ENCODE measurements around the gene BTBD8.

Gene BTBD8

DNA sequence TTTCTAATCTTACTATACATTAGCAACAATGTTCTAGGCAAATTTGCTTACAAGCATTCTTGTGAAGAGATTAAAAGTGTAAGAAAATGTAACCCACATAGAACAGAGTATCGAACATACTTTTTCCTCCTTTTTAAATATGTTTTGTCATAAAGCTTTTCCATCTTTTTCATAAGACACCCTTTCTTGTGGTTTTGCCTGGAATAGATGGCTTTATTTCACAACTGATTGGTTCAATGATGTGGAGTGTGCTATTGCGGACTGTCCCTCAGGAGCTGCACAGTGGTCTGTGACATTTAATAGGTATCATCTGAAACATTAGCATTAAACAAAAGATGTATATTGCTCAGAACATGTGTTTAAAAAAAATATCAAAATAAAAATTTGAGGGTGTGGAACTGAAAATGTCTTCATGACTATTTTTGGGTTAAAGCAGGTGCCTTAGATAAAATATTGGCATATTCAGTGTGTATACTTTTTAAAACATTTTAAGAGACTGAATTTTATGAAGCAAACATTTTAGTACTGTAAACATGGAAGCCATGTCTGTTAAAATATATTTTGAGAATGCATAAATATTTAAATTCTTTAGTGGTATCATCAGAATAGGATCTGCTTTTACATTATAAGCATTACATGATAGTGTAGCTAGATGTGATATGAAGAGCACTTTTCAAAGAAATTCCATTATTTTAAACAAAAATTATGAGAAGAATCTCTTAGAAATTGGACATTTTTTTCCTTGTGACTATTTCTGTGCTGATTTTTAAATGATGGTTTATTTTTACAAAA lies 89.3 kb downstream of the BTBD8 start:
- Histone ChIP-seq H3K27me3 (ENCODE audit: insufficient read depth, low read length) (no peaks in the 10 kb centered on the region), H3K9me3 (ENCODE audit: low read length) (no peaks in the 10 kb centered on the region), H3K4me1 (ENCODE audit: insufficient read depth, low read length) (peaks cover 11% of the 10 kb centered on the region), H3K36me3 (ENCODE audit: insufficient read depth, low read length) (no peaks in the 10 kb centered on the region), H2AFZ (ENCODE audit: low read depth, low read length) (no peak overlapping the region), H3K4me3 (ENCODE audit: low read length) (peak overlapping the region; percentile 31)

DNA sequence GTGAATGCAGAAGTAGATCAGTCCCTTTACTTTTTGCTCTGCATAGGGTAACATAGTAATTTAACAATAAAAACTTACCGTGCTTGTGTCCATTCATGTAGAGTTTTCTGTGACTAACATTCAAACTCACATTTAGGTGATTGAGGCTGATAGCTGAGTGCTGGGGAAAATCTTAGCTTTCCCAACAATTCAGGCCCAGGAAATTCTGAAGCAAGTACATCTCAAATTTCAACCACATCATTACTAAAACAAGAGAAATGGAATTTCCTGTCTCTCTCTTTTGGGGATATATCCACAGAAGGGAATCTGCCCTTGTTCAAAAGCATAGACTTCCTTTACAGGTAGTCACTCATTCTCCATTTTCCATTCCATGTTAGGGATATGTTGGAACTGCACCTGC lies 104.5 kb downstream of the BTBD8 start:
- no peaks in the 10 kb centered on the region for H3K9me3 ChIP-seq (ENCODE audit: low read length)
- H3K4me3 ChIP-seq (ENCODE audit: low read length) = no peak overlapping the region
- no peak overlapping the region for H2AFZ ChIP-seq (ENCODE audit: low read depth, low read length)
- H3K27me3 ChIP-seq (ENCODE audit: insufficient read depth, low read length) = no peaks in the 10 kb centered on the region
- peaks cover 11% of the 10 kb centered on the region for H3K36me3 ChIP-seq (ENCODE audit: insufficient read depth, low read length)
- no peaks in the 10 kb centered on the region for H3K4me1 ChIP-seq (ENCODE audit: insufficient read depth, low read length)

DNA sequence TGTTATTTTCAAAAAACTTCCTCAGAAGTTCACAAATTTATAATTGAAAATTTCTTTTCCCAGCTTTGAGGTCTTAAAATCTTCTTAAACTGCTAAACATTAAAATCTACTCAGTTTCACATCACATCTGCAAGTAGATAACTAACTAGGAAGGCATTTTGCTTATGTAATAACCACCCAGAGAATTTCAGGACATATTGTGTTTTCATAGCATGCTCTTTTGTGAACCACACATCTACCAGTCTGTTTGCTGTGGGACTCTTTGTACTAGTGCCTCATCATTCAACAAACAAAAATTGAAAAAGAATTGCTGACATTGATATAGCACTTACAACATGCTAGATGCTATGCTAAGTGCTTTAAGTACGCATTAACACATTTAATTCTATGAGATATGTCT lies 105.9 kb downstream of the BTBD8 start:
- no peak overlapping the region for H2AFZ ChIP-seq (ENCODE audit: low read depth, low read length)
- H3K9me3 ChIP-seq (ENCODE audit: low read length) = no peaks in the 10 kb centered on the region
- H3K4me1 ChIP-seq (ENCODE audit: insufficient read depth, low read length) = no peaks in the 10 kb centered on the region
- H3K27me3 ChIP-seq (ENCODE audit: insufficient read depth, low read length) = no peaks in the 10 kb centered on the region
- H3K4me3 ChIP-seq (ENCODE audit: low read length) = no peak overlapping the region
- H3K36me3 ChIP-seq (ENCODE audit: insufficient read depth, low read length) = peaks cover 3% of the 10 kb centered on the region

DNA sequence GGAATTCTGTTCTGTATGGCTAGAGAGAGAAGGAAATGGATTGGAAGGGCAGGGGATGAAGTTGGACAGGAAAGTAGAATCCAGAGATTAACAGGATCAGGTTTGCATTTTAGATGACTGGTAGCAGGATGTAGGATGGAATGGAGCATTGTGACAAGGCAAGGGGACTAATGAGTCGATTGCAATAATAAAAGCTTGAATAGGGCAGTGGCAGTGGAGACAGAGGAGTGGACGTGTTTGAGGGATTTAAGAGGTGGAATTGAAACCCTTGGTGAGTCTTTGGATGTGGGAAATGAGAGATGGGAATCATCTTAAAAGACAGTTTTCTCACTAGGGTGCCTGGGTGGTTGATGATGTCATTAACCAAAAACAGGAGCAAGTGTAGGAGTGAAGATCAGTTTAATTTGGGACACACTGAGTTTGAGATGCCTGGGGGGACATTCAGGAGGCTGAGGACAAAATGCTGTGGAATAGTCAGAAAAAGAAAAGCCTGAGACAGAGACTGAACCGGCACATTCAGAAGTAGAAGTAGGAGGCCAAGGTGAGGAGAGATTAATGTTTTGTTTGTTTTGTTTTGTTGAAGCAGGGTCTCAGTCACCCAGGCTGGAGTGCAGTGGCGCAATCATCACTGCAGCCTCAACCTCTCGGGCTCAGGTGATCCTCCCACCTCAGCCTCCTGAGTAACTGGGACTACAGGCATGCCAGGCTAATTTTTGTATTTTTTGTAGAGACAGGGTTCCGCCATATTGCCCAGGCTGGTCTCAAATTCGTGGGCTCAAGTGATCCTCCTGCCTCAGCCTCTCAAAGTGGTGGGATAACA lies 108.5 kb downstream of the BTBD8 start:
- Histone ChIP-seq H3K4me3 (ENCODE audit: low read length) (no peak overlapping the region), H3K27me3 (ENCODE audit: insufficient read depth, low read length) (no peaks in the 10 kb centered on the region), H3K36me3 (ENCODE audit: insufficient read depth, low read length) (peaks cover 3% of the 10 kb centered on the region), H3K4me1 (ENCODE audit: insufficient read depth, low read length) (no peaks in the 10 kb centered on the region), H3K9me3 (ENCODE audit: low read length) (no peaks in the 10 kb centered on the region), H2AFZ (ENCODE audit: low read depth, low read length) (no peak overlapping the region)

DNA sequence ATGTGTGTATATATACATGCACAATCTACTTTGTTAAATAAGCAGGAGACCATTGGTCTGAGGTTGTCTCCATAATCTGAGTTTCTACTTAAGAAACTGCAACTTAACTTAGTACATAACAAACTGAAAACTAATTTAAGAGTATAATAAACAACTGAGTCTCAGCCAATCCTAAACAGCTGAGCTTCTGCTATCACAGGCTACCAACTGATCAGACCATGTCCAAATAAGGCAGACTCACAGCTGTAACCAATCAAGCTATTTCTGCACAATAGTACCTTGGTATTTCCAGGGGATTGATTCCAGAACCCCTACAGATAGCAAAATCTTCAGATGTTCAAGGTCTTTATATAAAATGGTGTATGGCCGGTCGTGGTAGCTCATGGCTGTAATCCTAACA lies 111.6 kb downstream of the BTBD8 start:
- H3K4me1 ChIP-seq (ENCODE audit: insufficient read depth, low read length) = no peaks in the 10 kb centered on the region
- H3K36me3 ChIP-seq (ENCODE audit: insufficient read depth, low read length) = no peaks in the 10 kb centered on the region
- H2AFZ ChIP-seq (ENCODE audit: low read depth, low read length) = no peak overlapping the region
- no peak overlapping the region for H3K4me3 ChIP-seq (ENCODE audit: low read length)
- no peaks in the 10 kb centered on the region for H3K27me3 ChIP-seq (ENCODE audit: insufficient read depth, low read length)
- no peaks in the 10 kb centered on the region for H3K9me3 ChIP-seq (ENCODE audit: low read length)

DNA sequence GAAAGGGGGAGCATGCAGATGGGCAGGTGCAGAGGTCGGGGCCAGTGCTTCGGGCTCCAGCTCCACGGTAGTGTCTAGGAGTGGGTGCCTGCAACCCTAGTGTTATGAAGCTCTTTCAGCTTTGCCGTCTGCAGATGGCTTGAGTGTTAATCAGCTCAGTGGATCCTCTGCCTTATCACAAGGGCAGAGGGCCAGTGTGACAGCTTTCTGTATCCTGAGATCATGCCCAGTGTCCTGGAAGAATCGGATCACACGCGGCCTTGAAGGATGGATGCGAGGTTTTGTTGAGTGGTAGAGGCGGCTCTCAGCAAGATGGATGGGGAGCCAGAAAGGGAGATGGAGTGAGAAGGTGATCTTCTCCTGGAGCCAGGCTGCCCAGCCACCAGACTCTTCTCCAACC lies 112.1 kb downstream of the BTBD8 start:
- no peaks in the 10 kb centered on the region for H3K4me1 ChIP-seq (ENCODE audit: insufficient read depth, low read length)
- no peak overlapping the region for H2AFZ ChIP-seq (ENCODE audit: low read depth, low read length)
- H3K27me3 ChIP-seq (ENCODE audit: insufficient read depth, low read length) = no peaks in the 10 kb centered on the region
- H3K36me3 ChIP-seq (ENCODE audit: insufficient read depth, low read length) = no peaks in the 10 kb centered on the region
- no peaks in the 10 kb centered on the region for H3K9me3 ChIP-seq (ENCODE audit: low read length)
- no peak overlapping the region for H3K4me3 ChIP-seq (ENCODE audit: low read length)

DNA sequence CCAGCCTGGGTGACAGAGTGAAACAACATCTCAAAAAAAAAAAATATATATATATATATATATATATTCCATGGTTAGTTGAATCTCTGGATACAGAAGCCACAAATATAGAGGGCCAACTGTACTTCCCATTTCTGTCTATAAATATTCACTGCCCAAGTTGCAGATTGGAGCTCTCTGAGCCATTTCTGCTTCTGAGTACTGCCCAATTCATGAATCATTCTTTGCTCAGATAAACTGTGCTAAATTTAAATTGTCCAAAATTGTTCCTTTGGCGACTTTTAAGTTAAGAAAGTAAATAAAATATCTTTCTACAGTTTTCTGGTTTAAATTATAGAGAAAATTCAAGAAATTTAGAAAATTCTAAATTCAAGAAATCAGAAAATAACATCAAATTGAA lies 114.4 kb downstream of the BTBD8 start:
- Histone ChIP-seq H3K9me3 (ENCODE audit: low read length) (no peaks in the 10 kb centered on the region), H3K36me3 (ENCODE audit: insufficient read depth, low read length) (no peaks in the 10 kb centered on the region), H3K4me1 (ENCODE audit: insufficient read depth, low read length) (no peaks in the 10 kb centered on the region), H3K4me3 (ENCODE audit: low read length) (no peak overlapping the region), H2AFZ (ENCODE audit: low read depth, low read length) (no peak overlapping the region), H3K27me3 (ENCODE audit: insufficient read depth, low read length) (no peaks in the 10 kb centered on the region)

DNA sequence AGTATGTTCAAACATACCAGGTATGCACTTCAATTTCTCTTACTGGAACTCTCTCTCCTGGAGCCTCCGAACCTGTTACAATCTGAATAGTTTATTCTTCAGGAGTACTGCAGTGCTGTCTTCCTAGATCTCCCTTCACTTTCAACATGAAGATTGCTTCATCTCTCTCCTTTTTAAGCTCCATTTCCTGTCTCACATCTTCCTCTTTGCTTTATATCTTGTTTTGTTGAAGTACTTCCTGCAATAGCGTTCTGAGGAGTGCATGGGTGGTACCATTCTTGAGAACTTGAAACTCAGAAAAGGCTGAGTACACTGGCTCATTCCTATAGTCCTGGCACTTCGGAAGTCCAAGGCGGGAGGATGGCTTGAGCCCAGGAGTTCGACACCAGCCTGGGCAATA lies 121.8 kb downstream of the BTBD8 start:
- Histone ChIP-seq H2AFZ (ENCODE audit: low read depth, low read length) (no peak overlapping the region), H3K4me1 (ENCODE audit: insufficient read depth, low read length) (no peaks in the 10 kb centered on the region), H3K27me3 (ENCODE audit: insufficient read depth, low read length) (no peaks in the 10 kb centered on the region), H3K36me3 (ENCODE audit: insufficient read depth, low read length) (no peaks in the 10 kb centered on the region), H3K4me3 (ENCODE audit: low read length) (no peak overlapping the region), H3K9me3 (ENCODE audit: low read length) (peaks cover 1% of the 10 kb centered on the region)

DNA sequence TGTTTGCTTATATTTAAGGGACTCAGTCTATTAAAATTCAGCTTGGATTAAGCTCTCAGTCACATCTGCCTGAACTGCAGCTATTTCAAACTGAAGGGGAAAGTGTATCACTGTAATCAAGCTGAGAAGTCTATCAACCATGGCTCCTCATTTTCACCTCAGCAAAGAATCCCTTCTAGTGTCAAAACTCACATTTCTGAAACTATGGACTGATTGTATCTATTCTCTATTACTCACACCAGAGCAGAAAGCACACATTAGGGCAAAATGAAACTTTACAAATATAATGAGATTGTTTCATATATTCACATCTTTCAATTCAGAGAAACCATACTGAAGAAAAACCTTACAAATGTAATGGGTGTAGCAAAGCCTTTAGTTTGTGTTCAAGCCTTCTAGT lies 123.0 kb downstream of the BTBD8 start:
- H3K4me3 ChIP-seq (ENCODE audit: low read length) = no peak overlapping the region
- H3K27me3 ChIP-seq (ENCODE audit: insufficient read depth, low read length) = no peaks in the 10 kb centered on the region
- H3K36me3 ChIP-seq (ENCODE audit: insufficient read depth, low read length) = no peaks in the 10 kb centered on the region
- H3K9me3 ChIP-seq (ENCODE audit: low read length) = peaks cover 1% of the 10 kb centered on the region
- no peak overlapping the region for H2AFZ ChIP-seq (ENCODE audit: low read depth, low read length)
- no peaks in the 10 kb centered on the region for H3K4me1 ChIP-seq (ENCODE audit: insufficient read depth, low read length)

DNA sequence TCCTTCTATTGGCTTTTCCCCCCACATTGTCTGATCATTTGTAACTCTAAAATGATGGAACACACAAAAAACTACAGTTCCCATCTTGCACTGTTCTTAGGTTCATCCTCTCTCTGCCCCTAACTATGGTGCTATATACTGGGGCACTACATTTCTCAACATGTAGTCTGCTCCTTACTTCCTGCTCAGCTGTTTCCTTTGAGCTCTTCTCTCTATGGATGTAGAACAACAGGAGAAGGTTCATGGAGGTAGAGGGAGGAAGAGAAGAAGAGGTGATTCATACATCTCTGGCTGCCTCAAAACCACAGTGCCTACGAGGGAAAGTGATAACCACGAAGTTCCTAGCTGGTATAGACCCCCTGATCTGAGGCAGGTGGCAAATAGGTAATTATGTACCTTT lies 130.6 kb downstream of the BTBD8 start:
- Histone ChIP-seq H2AFZ (ENCODE audit: low read depth, low read length) (no peak overlapping the region), H3K4me1 (ENCODE audit: insufficient read depth, low read length) (no peaks in the 10 kb centered on the region), H3K36me3 (ENCODE audit: insufficient read depth, low read length) (no peaks in the 10 kb centered on the region), H3K9me3 (ENCODE audit: low read length) (peaks cover 1% of the 10 kb centered on the region), H3K27me3 (ENCODE audit: insufficient read depth, low read length) (no peaks in the 10 kb centered on the region), H3K4me3 (ENCODE audit: low read length) (no peak overlapping the region)

DNA sequence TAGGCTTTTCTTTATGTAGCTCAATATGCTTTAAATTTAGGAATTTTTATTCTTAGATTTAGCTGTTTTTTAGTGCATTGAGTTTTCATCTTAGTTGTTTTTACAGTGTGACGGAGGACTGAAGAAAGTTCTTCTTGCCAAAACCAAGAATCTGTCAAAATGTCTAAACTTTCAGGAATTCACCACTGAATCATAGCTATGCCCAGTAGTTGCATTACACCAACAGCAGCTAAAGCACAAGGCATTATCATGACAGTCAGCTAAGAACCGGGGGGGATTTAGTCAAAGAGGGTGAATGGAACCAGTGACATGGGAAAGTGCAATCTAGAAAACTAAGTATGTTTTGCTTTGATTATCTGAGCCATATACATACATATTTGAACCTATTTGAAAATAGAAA lies 131.0 kb downstream of the BTBD8 start:
- no peaks in the 10 kb centered on the region for H3K4me1 ChIP-seq (ENCODE audit: insufficient read depth, low read length)

DNA sequence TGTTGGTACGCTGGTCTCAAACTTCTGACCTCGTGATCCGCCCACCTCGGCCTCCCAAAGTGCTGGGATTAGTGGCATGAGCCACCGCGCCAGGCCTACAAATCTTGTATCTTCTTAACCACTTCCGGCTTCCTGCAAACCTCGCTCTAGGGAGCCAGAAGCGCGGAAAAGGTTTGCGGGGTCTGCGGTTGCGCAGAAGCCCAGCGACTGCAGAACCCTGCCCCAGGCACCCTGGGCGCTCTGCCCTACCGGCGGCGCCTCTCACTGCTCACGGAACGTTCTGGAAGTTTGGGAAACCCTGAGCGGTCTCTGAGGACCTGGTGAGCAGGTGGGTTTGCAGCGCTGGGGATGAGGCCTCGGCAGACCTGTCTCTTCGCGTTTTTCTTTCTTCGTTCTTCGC lies 137.6 kb downstream of the BTBD8 start, which contains the start of gene C1orf146:
Gene C1orf146, plus strand, starts transcription at position 195 of the 400 bp plus-strand sequence. CDS start 13,506 bp downstream, outside the sequence.
- no peak within 1 kb of the TSS for H2AFZ ChIP-seq (ENCODE audit: low read depth, low read length)
- H3K4me3 ChIP-seq (ENCODE audit: low read length) = no peak within 1 kb of the TSS
- H3K27me3 ChIP-seq (ENCODE audit: insufficient read depth, low read length) = no peaks in the 10 kb centered on the region
- H3K36me3 ChIP-seq (ENCODE audit: insufficient read depth, low read length) = no peaks in the 10 kb centered on the region
- no peaks in the 10 kb centered on the region for H3K9me3 ChIP-seq (ENCODE audit: low read length)
- no peaks in the 10 kb centered on the region for H3K4me1 ChIP-seq (ENCODE audit: insufficient read depth, low read length)

More for the DNA sequence above, 131.0 kb downstream of the BTBD8 start:
- Histone ChIP-seq H3K27me3 (ENCODE audit: insufficient read depth, low read length) (no peaks in the 10 kb centered on the region), H3K36me3 (ENCODE audit: insufficient read depth, low read length) (no peaks in the 10 kb centered on the region), H2AFZ (ENCODE audit: low read depth, low read length) (no peak overlapping the region), H3K4me3 (ENCODE audit: low read length) (no peak overlapping the region), H3K9me3 (ENCODE audit: low read length) (peaks cover 1% of the 10 kb centered on the region)

DNA sequence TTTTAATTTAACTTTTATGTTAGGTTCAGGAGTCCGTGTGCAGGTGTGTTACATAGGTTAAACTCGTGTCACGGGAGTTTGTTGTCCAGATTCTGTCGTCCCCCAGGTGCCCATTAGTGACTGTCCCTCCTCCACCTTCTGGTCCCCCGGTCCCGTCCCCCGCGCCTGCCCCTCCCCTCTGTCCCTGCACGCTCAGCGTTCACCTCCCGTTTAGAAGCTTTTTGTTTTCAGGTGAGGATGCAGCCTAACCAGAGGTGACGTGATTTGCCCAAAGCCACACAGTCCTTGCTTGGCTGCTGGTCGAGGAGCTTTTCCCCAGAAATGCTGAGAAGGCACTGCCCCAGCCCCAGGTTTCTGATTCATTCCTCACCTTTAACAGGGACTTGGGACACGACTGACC lies 138.4 kb downstream of the BTBD8 start:
- H3K4me1 ChIP-seq (ENCODE audit: insufficient read depth, low read length) = no peaks in the 10 kb centered on the region
- H3K27me3 ChIP-seq (ENCODE audit: insufficient read depth, low read length) = no peaks in the 10 kb centered on the region
- no peak overlapping the region for H2AFZ ChIP-seq (ENCODE audit: low read depth, low read length)
- H3K36me3 ChIP-seq (ENCODE audit: insufficient read depth, low read length) = no peaks in the 10 kb centered on the region
- no peaks in the 10 kb centered on the region for H3K9me3 ChIP-seq (ENCODE audit: low read length)
- no peak overlapping the region for H3K4me3 ChIP-seq (ENCODE audit: low read length)
